HEK293 (cell line): Measurements from ENCODE around the gene CIC.

Source experiments
- PATZ1 ChIP-seq: fragments of 450-650 bp; formaldehyde crosslinking; IDR thresholded peaks from 2 replicates; pipeline ENCODE4 v1.5.1; 2016; ENCODE audit warnings: missing biosample characterization, missing genetic modification characterization
- REST ChIP-seq: fragments of 450-650 bp; formaldehyde crosslinking; IDR thresholded peaks from 2 replicates; pipeline ENCODE4 v1.5.1; 2016; ENCODE audit warnings: missing biosample characterization, missing genetic modification characterization
- ZBTB17 ChIP-seq: fragments of 450-650 bp; formaldehyde crosslinking; IDR thresholded peaks from 2 replicates; pipeline ENCODE4 v1.5.1; 2016; ENCODE audit warnings: missing biosample characterization, missing genetic modification characterization
- ZBTB7A ChIP-seq: fragments of 450-650 bp; formaldehyde crosslinking; IDR thresholded peaks from 2 replicates; pipeline ENCODE4 v1.5.1; 2016; ENCODE audit warnings: low read depth, missing biosample characterization, missing genetic modification characterization
- ZNF121 ChIP-seq: fragments of 450-650 bp; formaldehyde crosslinking; IDR thresholded peaks from 2 replicates; pipeline ENCODE4 v1.5.1; 2016; ENCODE audit warnings: missing biosample characterization, missing genetic modification characterization
- ZNF26 ChIP-seq: fragments of 450-650 bp; formaldehyde crosslinking; IDR thresholded peaks from 2 replicates; pipeline ENCODE4 v1.5.1; 2016; ENCODE audit warnings: missing biosample characterization, missing genetic modification characterization
- ZNF521 ChIP-seq: fragments of 450-650 bp; formaldehyde crosslinking; IDR thresholded peaks from 2 replicates; pipeline ENCODE4 v1.5.1; 2017; ENCODE audit warnings: missing biosample characterization, mild to moderate bottlenecking, missing genetic modification characterization
- ZNF768 ChIP-seq: fragments of 450-650 bp; formaldehyde crosslinking; IDR thresholded peaks from 2 replicates; pipeline ENCODE4 v1.5.1; 2018; ENCODE audit warnings: missing biosample characterization, mild to moderate bottlenecking, missing genetic modification characterization
- TF ChIP-seq, protein P1 (sequence below): fragments of 450-650 bp; formaldehyde crosslinking; IDR thresholded peaks from 2 replicates; pipeline ENCODE4 v1.5.1; 2016; ENCODE audit warnings: missing biosample characterization, missing genetic modification characterization
- TF ChIP-seq, protein P2 (sequence below): fragments of 450-650 bp; formaldehyde crosslinking; IDR thresholded peaks from 2 replicates; pipeline ENCODE4 v1.5.1; 2016; ENCODE audit warnings: missing biosample characterization, missing genetic modification characterization

GRCh38 chr19:42230571-42230970 lies 38.5 kb upstream of the CIC start:
- TF ChIP-seq, protein P1, sequence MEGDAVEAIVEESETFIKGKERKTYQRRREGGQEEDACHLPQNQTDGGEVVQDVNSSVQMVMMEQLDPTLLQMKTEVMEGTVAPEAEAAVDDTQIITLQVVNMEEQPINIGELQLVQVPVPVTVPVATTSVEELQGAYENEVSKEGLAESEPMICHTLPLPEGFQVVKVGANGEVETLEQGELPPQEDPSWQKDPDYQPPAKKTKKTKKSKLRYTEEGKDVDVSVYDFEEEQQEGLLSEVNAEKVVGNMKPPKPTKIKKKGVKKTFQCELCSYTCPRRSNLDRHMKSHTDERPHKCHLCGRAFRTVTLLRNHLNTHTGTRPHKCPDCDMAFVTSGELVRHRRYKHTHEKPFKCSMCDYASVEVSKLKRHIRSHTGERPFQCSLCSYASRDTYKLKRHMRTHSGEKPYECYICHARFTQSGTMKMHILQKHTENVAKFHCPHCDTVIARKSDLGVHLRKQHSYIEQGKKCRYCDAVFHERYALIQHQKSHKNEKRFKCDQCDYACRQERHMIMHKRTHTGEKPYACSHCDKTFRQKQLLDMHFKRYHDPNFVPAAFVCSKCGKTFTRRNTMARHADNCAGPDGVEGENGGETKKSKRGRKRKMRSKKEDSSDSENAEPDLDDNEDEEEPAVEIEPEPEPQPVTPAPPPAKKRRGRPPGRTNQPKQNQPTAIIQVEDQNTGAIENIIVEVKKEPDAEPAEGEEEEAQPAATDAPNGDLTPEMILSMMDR (tag by site-specific recombination) = no peak
- TF ChIP-seq REST (no peak), ZBTB7A (tag by site-specific recombination) (no peak), ZNF121 (tag by site-specific recombination) (no peak), ZBTB17 (tag by site-specific recombination) (no peak), PATZ1 (no peak), ZNF768 (tag by site-specific recombination) (no peak), ZNF26 (tag by site-specific recombination) (no peak), ZNF521 (tag by site-specific recombination) (no peak)
- TF ChIP-seq, protein P2, sequence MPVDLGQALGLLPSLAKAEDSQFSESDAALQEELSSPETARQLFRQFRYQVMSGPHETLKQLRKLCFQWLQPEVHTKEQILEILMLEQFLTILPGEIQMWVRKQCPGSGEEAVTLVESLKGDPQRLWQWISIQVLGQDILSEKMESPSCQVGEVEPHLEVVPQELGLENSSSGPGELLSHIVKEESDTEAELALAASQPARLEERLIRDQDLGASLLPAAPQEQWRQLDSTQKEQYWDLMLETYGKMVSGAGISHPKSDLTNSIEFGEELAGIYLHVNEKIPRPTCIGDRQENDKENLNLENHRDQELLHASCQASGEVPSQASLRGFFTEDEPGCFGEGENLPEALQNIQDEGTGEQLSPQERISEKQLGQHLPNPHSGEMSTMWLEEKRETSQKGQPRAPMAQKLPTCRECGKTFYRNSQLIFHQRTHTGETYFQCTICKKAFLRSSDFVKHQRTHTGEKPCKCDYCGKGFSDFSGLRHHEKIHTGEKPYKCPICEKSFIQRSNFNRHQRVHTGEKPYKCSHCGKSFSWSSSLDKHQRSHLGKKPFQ (tag by site-specific recombination) = no peak
